Left lung (tissue), 10 donors: ENCODE measurements around the gene PEPD. TPM values are rescaled to one million over a fixed set of nuclear protein-coding genes. Genes with fewer than 3 reads are reported as not detected.

ENCODE experiments used
- ATAC-seq: fragments of 200-7000 bp; cut with Tn5 transposase; one replicate; pipeline ENCODE4 v1.9.1; 2020; ENCODE audit warnings: moderate library complexity
- DNase-seq, 4 donors: peaks; one replicate each; pipeline ENCODE4 v3.0.0-alpha.2; 2013 to 2020
- H3K27ac ChIP-seq, 2 donors: fragments of 200-600 bp; sonication (generic) in 1 of 2; one replicate each; pipeline versions ENCODE4 v1.5.0 to v1.8.0; 2020 to 2021
- H3K27me3 ChIP-seq, 2 donors: fragments of 200-600 bp; sonication (generic) in 1 of 2; one replicate each; pipeline versions ENCODE4 v1.5.0 to v1.8.0; 2020 to 2021
- H3K36me3 ChIP-seq, 2 donors: fragments of 200-600 bp; sonication (generic) in 1 of 2; one replicate each; pipeline versions ENCODE4 v1.5.0 to v1.8.0; 2020 to 2021
- H3K4me1 ChIP-seq, 2 donors: fragments of 200-600 bp; one replicate each; pipeline ENCODE4 v1.8.0; 2021
- H3K4me3 ChIP-seq, 2 donors: fragments of 200-600 bp; sonication (generic) in 1 of 2; one replicate each; pipeline versions ENCODE4 v1.5.0 to v1.8.0; 2020 to 2021; ENCODE audit warnings: mild to moderate bottlenecking in 1 of 2
- H3K9me3 ChIP-seq, 2 donors: fragments of 200-600 bp; sonication (generic) in 1 of 2; one replicate each; pipeline versions ENCODE4 v1.5.0 to v1.8.0; 2020 to 2021
- intact Hi-C, 2 donors: fragments of 100-400 bp; cut with DNase I; formaldehyde crosslinking; loops; one replicate each; pipeline versions ENCODE4 v1.11.2 to v1.14.2; 2022
- polyA plus RNA-seq, 6 donors: library from polyadenylated mRNA; unstranded; fragments of 120-200 nt; gene quantifications; one replicate each; pipeline ENCODE4 v1.2.1, GENCODE V29; 2013; ENCODE audit not compliant: insufficient read length in 6 of 6
- total RNA-seq, 2 donors: library from RNA; stranded (reverse); fragmentation: NEBNext Ultra II Directional; extraction: Animal tissue kit (Norgen Biotek cat#: 25700); gene quantifications; one replicate each; pipeline ENCODE4 v1.2.1, GENCODE V29; 2021
- TF ChIP-seq, protein P1 (sequence below), 2 donors: fragments of 200-600 bp; sonication (generic) in 1 of 2; IDR thresholded peaks; one replicate each; pipeline versions ENCODE4 v1.5.0 to v1.8.0; 2021; ENCODE audit warnings: antibody characterized with exemption in 2 of 2
- donor health status: DM: no; HTN: yes; CAD: no.
- donor health status: DM: no; HTN: no; CAD: no.

PEPD gene
- total and polyA plus RNA-seq, 8 donors: 41.2 to 90.1 (median 46.2) TPM

DNA sequence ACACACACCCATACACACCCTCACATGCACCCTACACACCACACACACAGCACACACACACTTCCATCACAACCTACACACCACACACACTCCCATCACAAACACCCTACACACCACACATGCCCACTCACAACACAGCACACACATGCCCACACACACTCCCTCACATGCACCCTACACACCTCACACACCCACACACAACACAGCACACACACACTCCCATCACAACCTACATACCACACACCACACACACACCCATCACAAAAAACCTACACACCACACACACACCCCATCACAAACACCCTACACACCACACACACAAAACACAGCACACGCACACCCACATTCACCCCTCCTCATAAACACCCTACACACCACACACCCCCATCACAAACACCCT is 15.1 kb downstream of the PEPD start:
- TF ChIP-seq, protein P1, sequence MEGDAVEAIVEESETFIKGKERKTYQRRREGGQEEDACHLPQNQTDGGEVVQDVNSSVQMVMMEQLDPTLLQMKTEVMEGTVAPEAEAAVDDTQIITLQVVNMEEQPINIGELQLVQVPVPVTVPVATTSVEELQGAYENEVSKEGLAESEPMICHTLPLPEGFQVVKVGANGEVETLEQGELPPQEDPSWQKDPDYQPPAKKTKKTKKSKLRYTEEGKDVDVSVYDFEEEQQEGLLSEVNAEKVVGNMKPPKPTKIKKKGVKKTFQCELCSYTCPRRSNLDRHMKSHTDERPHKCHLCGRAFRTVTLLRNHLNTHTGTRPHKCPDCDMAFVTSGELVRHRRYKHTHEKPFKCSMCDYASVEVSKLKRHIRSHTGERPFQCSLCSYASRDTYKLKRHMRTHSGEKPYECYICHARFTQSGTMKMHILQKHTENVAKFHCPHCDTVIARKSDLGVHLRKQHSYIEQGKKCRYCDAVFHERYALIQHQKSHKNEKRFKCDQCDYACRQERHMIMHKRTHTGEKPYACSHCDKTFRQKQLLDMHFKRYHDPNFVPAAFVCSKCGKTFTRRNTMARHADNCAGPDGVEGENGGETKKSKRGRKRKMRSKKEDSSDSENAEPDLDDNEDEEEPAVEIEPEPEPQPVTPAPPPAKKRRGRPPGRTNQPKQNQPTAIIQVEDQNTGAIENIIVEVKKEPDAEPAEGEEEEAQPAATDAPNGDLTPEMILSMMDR (IDR thresholded peaks at IDR 0.05): no peak
- no peak for ATAC-seq

DNA sequence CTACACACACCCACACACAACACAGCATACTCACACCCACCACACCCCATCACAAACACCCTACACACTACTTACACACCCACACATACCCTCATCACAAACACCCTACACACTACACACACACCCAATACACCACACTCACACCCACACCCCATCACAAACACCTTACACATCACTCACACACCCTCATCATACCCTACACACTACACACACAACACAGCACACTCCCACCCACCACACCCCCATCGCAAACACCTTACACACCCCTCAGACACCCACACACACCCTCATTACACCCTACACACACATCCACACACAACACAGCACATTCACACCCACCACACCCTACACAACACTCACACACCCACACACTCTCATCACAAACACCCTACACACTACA is 15.8 kb downstream of the PEPD start:
- Histone ChIP-seq H3K27ac (no peak overlapping the region), H3K4me1 (no peaks in the 10 kb centered on the region), H3K9me3 (no peaks in the 10 kb centered on the region), H3K36me3 (peaks cover 0 to 27% of the 10 kb centered on the region in 2 donors), H3K27me3 (no peaks in the 10 kb centered on the region), H3K4me3 (no peak overlapping the region)
- TF ChIP-seq, protein P1 (IDR thresholded peaks at IDR 0.05): no peak
- intact Hi-C loops: no loop called here
- ATAC-seq (no peak), DNase-seq (peak in 1 of 4 donors; percentile 3)

More for the DNA sequence above, 15.1 kb downstream of the PEPD start:
- intact Hi-C loops: no loop called here
- Histone ChIP-seq H3K36me3 (peaks cover 0 to 30% of the 10 kb centered on the region in 2 donors), H3K9me3 (no peaks in the 10 kb centered on the region), H3K27ac (no peak overlapping the region), H3K4me3 (no peak overlapping the region), H3K27me3 (no peaks in the 10 kb centered on the region), H3K4me1 (no peaks in the 10 kb centered on the region)
- peak in 1 of 4 donors; percentile 0 for DNase-seq

DNA sequence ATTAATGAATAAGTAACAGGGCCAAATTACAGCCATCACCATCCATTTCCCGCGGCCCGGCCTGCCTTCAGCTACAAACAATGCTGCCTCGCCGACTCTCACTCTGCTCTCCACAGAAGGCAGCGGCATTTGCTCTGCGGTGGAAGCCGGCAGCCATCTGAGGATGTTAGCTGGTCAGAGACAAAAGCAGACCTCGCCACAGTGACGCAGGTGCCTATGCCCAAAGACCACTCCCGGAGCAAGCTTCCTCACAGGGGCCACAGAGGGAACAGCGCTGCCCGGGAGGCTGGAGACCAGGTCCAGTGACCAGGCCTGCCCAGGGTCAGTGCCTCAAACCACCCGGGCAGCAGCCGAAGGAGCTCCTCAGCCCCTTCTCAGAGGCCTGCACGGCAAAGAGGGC is 16.4 kb downstream of the PEPD start:
- DNase-seq (peak in 1 of 4 donors; percentile 68), ATAC-seq (no peak)
- Histone ChIP-seq H3K27ac (no peak overlapping the region), H3K4me1 (no peaks in the 10 kb centered on the region), H3K27me3 (no peaks in the 10 kb centered on the region), H3K36me3 (peaks cover 0 to 27% of the 10 kb centered on the region in 2 donors), H3K9me3 (no peaks in the 10 kb centered on the region), H3K4me3 (no peak overlapping the region)
- intact Hi-C loops: no loop called here
- TF ChIP-seq, protein P1 (IDR thresholded peaks at IDR 0.05): no peak

DNA sequence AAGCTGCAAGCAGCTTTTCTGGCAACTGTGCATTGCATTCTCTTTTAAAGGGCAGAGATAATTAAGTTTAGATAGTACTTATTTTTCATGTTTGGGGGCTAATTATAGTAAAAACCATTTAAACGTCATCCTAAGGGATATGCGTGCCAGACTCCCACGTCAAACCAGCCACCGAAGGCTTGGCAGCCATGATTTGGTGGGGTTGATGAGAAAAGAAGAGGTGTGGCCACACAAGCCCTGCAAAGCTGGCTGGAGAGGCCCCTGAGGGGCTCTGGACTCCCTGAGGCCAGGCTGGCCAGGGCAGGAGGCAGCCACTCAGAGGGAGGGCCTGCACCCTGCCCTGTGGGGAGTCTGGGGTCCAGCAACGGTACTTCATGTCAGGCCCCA is 17.5 kb downstream of the PEPD start:
- DNase-seq (peak in 1 of 4 donors; percentile 45), ATAC-seq (no peak)
- Histone ChIP-seq H3K4me1 (no peaks in the 10 kb centered on the region), H3K36me3 (peaks cover 0 to 27% of the 10 kb centered on the region in 2 donors), H3K4me3 (no peak overlapping the region), H3K27me3 (no peaks in the 10 kb centered on the region), H3K9me3 (no peaks in the 10 kb centered on the region), H3K27ac (no peak overlapping the region)
- intact Hi-C loops: no loop called here
- TF ChIP-seq, protein P1 (IDR thresholded peaks at IDR 0.05): no peak

- no peak overlapping the region for H3K4me3 ChIP-seq
- no peaks in the 10 kb centered on the region for H3K27me3 ChIP-seq
- ATAC-seq (no peak), DNase-seq (peak in 1 of 4 donors; percentile 25)
- H3K4me1 ChIP-seq: no peaks in the 10 kb centered on the region
- TF ChIP-seq, protein P1 (IDR thresholded peaks at IDR 0.05): no peak
- intact Hi-C loops: no loop called here
- no peaks in the 10 kb centered on the region for H3K9me3 ChIP-seq
- H3K27ac ChIP-seq: no peak overlapping the region
- H3K36me3 ChIP-seq: peaks cover 0 to 27% of the 10 kb centered on the region in 2 donors
These were observed 18.0 kb downstream of the PEPD start for GRCh38 chr19:33503433-33504057.
